Stomach (tissue), 9 donors: ENCODE results near the gene ZNF280B. TPM values are rescaled to one million over a fixed set of nuclear protein-coding genes. Genes with fewer than 3 reads are reported as not detected.

Experiments
- DNase-seq, 2 donors: peaks; one replicate each; pipeline versions ENCODE4 v3.0.0 to v3.0.0-alpha.2; 2013 to 2019
- H3K27ac ChIP-seq, 5 donors: fragments of 200-600 bp in 4 of 5; sonication (generic) in 4 of 5; one replicate each; pipeline ENCODE4 v1.5.1; 2013 to 2019; ENCODE audit warnings: mild to moderate bottlenecking in 1 of 5, moderate library complexity in 1 of 5
- H3K27me3 ChIP-seq, 3 donors: fragments of 200-600 bp; sonication (generic); one replicate each; pipeline ENCODE4 v1.5.1; 2017 to 2019; ENCODE audit warnings: mixed run types in 1 of 3
- H3K36me3 ChIP-seq, 4 donors: fragments of 200-600 bp; sonication (generic); 1 replicate in 3 of 4; 2 replicates in 1 of 4; pipeline ENCODE4 v1.5.1; 2016 to 2019
- H3K4me1 ChIP-seq, 4 donors: fragments of 200-600 bp; sonication (generic); one replicate each; pipeline ENCODE4 v1.5.1; 2016 to 2019
- H3K4me3 ChIP-seq, 4 donors: fragments of 200-600 bp; sonication (generic) in 3 of 4; one replicate each; pipeline ENCODE4 v1.5.1; 2016 to 2019; ENCODE audit warnings: mild to moderate bottlenecking in 1 of 4
- H3K9me3 ChIP-seq, 4 donors: fragments of 200-600 bp; sonication (generic); one replicate each; pipeline ENCODE4 v1.5.1; 2016 to 2019
- EP300 ChIP-seq: sonication (generic); formaldehyde crosslinking; IDR thresholded peaks from one replicate; pipeline ENCODE4 v1.6.1; 2017; ENCODE audit warnings: antibody characterized with exemption
- POLR2A ChIP-seq, 4 donors: fragments of 450-650 bp; IDR thresholded peaks; one replicate each; pipeline ENCODE4 v1.6.1; 2016; ENCODE audit warnings: antibody characterized with exemption in 4 of 4, control low read depth in 2 of 4, mild to moderate bottlenecking in 1 of 4, moderate library complexity in 1 of 4
- POLR2AphosphoS5 ChIP-seq, 3 donors: sonication (generic); formaldehyde crosslinking; IDR thresholded peaks; one replicate each; pipeline ENCODE4 v1.6.1; 2016; ENCODE audit warnings: antibody characterized with exemption in 3 of 3
- WGBS, 5 donors: extraction: QIAGEN DNeasy Blood & Tissue Kit in 3 of 5; methylation state at CpG; one replicate each; pipeline versions ENCODE4 v1.1.5 to v1.1.7; 2013 to 2018; 5-methylcytosine and 5-hydroxymethylcytosine counted together
- intact Hi-C: fragments of 100-400 bp; cut with DNase I; formaldehyde crosslinking; loops from one replicate; pipeline ENCODE4 v1.15.1; 2023; ENCODE audit warnings: low total_unique reads
- polyA plus RNA-seq, 3 donors: library from polyadenylated mRNA; stranded (reverse); fragments of 200-250 nt; gene quantifications; one replicate each; pipeline ENCODE4 v1.2.3, GENCODE V29; 2013
- total RNA-seq, 5 donors: library from RNA; depleted of rRNA; stranded (reverse); fragments of >200 nt; gene quantifications; one replicate each; pipeline versions ENCODE4 v1.1.0 to v1.2.3, GENCODE V29; 2014 to 2016
- TF ChIP-seq, protein P1 (sequence below), 7 experiments: fragments of 450-650 bp in 4 of 7; fragments of 200-600 bp in 3 of 7; sonication (generic) in 3 of 7; IDR thresholded peaks; one replicate each; pipeline ENCODE4 v1.5.1; 2016 to 2019; ENCODE audit warnings: antibody characterized with exemption in 7 of 7, control low read depth in 2 of 7, mild to moderate bottlenecking in 1 of 7
- donor health status: healthy with polysubstance abuse.
- donor health status: Bipolar disorder and iron deficiency.
- donor health status: healthy.

Gene ZNF280B
- total and polyA plus RNA-seq, 8 donors = under 0.01 to 1.3 (median 0.15) TPM; not detected in 1

DNA sequence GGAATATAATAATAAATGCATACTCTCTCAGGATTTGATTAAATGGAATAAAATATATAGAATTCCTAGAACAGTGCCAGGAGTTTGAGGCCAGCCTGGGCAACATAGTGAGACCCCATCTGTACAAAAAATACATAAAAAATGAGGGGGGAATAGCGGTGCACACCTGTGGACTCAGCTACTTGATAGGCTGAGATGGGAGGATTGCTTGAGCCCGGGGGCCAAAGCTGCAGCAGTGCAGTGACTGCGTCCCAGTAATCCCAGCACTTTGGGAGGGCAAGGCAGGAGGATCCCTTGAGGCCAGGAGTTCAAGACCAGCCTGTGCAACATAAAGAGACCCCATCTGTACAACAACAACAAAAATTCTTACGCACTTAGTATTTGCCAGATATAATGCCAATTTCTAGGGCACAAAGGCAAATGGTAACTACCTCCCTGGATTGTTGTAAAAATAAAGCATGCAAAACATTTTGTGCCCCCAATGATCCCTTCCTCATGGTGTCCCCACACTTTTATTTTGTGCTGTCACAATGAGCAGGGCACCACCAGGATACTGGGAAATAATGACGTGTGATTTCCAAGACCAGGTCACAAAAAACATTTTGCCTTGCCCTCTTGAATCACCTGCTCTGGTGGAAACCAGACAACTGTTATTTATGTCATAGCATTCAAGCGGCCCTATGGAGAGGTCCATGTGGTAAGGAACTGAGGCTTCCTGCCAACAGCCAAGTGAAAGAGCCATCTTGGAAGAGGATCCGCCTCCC lies 29.9 kb upstream of the ZNF280B start:
- 80 to 87% (median 82%) methylated on average over 7 of the region's 7 CpGs for WGBS, 5 donors
- peaks cover 0 to 37% (median 0%) of the 10 kb centered on the region in 3 donors for H3K27me3 ChIP-seq
- no peaks in the 10 kb centered on the region for H3K4me1 ChIP-seq
- H3K36me3 ChIP-seq = no peaks in the 10 kb centered on the region
- intact Hi-C loops = no loop called here
- no peak for DNase-seq
- no peak overlapping the region for H3K4me3 ChIP-seq
- TF ChIP-seq, protein P1, sequence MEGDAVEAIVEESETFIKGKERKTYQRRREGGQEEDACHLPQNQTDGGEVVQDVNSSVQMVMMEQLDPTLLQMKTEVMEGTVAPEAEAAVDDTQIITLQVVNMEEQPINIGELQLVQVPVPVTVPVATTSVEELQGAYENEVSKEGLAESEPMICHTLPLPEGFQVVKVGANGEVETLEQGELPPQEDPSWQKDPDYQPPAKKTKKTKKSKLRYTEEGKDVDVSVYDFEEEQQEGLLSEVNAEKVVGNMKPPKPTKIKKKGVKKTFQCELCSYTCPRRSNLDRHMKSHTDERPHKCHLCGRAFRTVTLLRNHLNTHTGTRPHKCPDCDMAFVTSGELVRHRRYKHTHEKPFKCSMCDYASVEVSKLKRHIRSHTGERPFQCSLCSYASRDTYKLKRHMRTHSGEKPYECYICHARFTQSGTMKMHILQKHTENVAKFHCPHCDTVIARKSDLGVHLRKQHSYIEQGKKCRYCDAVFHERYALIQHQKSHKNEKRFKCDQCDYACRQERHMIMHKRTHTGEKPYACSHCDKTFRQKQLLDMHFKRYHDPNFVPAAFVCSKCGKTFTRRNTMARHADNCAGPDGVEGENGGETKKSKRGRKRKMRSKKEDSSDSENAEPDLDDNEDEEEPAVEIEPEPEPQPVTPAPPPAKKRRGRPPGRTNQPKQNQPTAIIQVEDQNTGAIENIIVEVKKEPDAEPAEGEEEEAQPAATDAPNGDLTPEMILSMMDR (IDR thresholded peaks at IDR 0.05) = no peak
- TF ChIP-seq POLR2A (IDR thresholded peaks at IDR 0.05) = no peak
- no peak for TF ChIP-seq EP300
- no peak for TF ChIP-seq POLR2AphosphoS5 (IDR thresholded peaks at IDR 0.05)
- H3K27ac ChIP-seq = no peak overlapping the region
- H3K9me3 ChIP-seq = peaks cover 3 to 8% (median 4%) of the 10 kb centered on the region in 4 donors

DNA sequence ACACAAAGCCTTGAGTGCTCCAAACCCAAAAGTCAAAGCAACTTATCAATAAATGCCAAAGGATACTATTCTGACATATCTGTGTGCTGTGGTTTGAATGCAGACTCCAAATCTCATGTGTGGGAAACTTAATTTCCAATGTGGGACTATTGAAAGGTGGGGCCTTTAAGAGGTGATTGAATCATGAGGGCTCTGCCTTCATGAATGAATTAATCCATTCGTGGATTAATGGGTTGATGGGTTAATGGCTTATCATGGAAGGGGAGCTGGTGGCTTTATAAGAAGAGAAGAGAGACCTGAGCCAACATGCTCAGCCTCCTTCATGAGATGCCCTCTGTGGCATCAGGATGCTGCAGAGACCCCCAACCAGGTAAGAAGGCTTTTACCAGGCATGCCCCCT lies 28.4 kb upstream of the ZNF280B start:
- Histone ChIP-seq H3K4me1 (no peaks in the 10 kb centered on the region), H3K27me3 (peaks cover 0 to 33% (median 0%) of the 10 kb centered on the region in 3 donors), H3K27ac (no peak overlapping the region), H3K4me3 (no peak overlapping the region), H3K36me3 (no peaks in the 10 kb centered on the region), H3K9me3 (peaks cover 3 to 8% (median 4%) of the 10 kb centered on the region in 4 donors)
- no peak for DNase-seq
- intact Hi-C loops = no loop called here
- WGBS, 5 donors = 18 to 56% (median 43%) methylated on average over 1 of the region's 1 CpG
- TF ChIP-seq POLR2A (IDR thresholded peaks at IDR 0.05) = no peak
- no peak for TF ChIP-seq POLR2AphosphoS5 (IDR thresholded peaks at IDR 0.05)
- no peak for TF ChIP-seq EP300
- TF ChIP-seq, protein P1 (IDR thresholded peaks at IDR 0.05) = no peak

DNA sequence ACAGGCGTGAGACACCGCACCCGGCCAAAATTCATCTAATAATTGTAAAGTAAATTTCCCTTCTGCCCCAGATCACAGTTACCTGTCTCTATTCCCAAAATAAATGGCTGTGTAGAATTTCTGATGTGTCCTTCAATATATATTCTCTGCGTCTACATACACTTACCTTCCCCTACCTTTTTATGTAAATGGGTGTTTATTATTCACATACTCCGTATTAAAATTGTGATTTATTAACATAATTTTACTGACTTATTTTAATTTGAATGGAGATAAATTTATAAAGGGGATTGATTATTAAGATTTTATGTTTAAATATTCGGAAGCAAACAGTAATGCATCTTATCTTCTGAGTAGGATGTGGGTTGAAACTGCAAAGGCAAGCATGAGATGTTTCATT lies 28.0 kb upstream of the ZNF280B start:
- H3K27me3 ChIP-seq = peaks cover 0 to 29% (median 0%) of the 10 kb centered on the region in 3 donors
- no peaks in the 10 kb centered on the region for H3K4me1 ChIP-seq
- peaks cover 3 to 8% (median 4%) of the 10 kb centered on the region in 4 donors for H3K9me3 ChIP-seq
- TF ChIP-seq POLR2AphosphoS5 (IDR thresholded peaks at IDR 0.05) (no peak), POLR2A (IDR thresholded peaks at IDR 0.05) (no peak)
- TF ChIP-seq, protein P1 (IDR thresholded peaks at IDR 0.05) = no peak
- no peaks in the 10 kb centered on the region for H3K36me3 ChIP-seq
- intact Hi-C loops = no loop called here
- DNase-seq = no peak
- H3K4me3 ChIP-seq = no peak overlapping the region
- 70 to 86% (median 78%) methylated on average over 6 of the region's 6 CpGs for WGBS, 5 donors
- H3K27ac ChIP-seq = no peak overlapping the region

DNA sequence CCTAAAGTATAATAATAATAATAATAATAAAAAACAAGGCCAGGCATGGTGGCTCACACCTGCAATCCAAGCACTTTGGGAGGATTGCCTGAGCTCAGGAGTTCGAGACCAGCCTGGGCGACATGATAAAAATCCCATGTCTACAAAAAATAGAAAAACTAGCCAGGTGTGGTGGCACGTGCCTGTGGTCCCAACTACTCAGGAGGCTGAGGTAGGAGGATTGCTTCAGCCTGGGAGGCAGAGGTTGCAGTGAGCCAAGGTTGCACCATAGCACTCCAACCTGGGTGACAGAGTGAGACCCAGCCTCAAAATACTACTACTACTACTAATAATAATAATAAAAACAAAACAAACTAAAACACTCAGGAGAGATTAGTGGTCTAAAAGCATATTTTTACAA lies 27.1 kb upstream of the ZNF280B start:
- no peaks in the 10 kb centered on the region for H3K4me1 ChIP-seq
- H3K27me3 ChIP-seq = peaks cover 0 to 21% (median 0%) of the 10 kb centered on the region in 3 donors
- DNase-seq = no peak
- H3K27ac ChIP-seq = no peak overlapping the region
- WGBS, 5 donors = 79 to 85% (median 80%) methylated on average over 3 of the region's 3 CpGs
- H3K9me3 ChIP-seq = peaks cover 3 to 8% (median 4%) of the 10 kb centered on the region in 4 donors
- no peaks in the 10 kb centered on the region for H3K36me3 ChIP-seq
- intact Hi-C loops = no loop called here
- H3K4me3 ChIP-seq = no peak overlapping the region
- TF ChIP-seq POLR2AphosphoS5 (IDR thresholded peaks at IDR 0.05) (no peak), POLR2A (IDR thresholded peaks at IDR 0.05) (no peak), EP300 (no peak)
- TF ChIP-seq, protein P1 (IDR thresholded peaks at IDR 0.05) = no peak
